Stimulated activated CD8-positive, alpha-beta memory T cell treated with anti-CD3 and anti-CD28 coated beads, Interleukin-12 subunit alpha, Interleukin-12 subunit beta, amount 100 ng/mL, for 1 hour (primary cell): ENCODE data around the gene EIF4ENIF1.
"Not testable (repeated sequence)": the region's sequence is repeated elsewhere in the genome, so short reads cannot be mapped to it uniquely, and the experiment has no call there.

Source experiments
- DNase-seq: peaks from one replicate; pipeline ENCODE4 v3.0.0-alpha.2; 2020; ENCODE audit warnings: low read depth

EIF4ENIF1 gene

DNA sequence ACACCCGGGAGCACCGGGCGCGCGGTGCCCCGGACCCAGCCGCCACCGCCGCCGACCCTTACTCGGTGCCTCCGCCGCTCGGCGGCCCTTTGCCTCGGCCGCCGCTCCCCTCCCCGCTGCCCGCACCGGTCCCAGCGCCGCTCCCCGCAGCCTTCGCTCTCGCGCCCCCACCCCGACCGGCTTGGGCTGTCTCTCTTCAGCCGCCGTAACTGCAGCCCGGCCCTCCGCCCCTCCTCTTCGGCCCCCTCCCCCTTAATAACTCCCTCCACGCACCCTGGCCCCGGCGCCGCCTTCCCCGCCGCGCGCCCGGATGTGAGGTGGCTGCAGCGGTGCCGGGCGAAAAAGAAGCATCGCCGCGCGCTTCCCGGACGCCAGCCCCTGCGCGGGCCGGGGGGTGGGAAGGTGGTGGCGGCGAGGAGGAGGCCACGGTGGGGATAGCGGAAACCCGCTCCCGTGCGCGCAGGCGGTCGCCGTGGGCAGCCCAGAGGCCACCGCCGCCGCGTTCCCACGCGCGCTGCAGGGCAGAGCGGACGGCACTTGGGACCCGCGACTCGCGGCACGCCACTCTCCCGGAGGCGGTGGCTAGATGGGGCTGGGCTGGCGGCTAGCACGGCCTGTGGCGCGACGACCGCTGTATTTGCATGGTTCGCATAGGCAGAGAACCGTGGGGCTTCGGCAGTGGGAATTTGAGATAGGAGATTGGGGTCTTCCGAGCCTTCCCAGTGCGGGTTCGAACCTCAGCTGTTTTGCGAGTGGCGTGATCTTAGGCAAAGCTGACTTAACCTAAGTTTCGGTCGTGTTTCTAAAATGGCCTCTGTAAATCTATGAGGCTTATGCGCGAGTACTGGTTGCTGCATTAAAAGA lies at the start of gene EIF4ENIF1:
EIF4ENIF1 (minus strand) TSS at position 211 of the 864 bp plus-strand sequence. CDS start 1,124 bp downstream, outside the sequence.
- peak; percentile 66 for DNase-seq

- no peak for DNase-seq
These were observed 49.2 kb upstream of the EIF4ENIF1 start for GRCh38 chr22:31538815-31539214.

GRCh38 chr22:31537019-31537535 lies 47.4 kb upstream of the EIF4ENIF1 start:
- DNase-seq: no peak

DNA sequence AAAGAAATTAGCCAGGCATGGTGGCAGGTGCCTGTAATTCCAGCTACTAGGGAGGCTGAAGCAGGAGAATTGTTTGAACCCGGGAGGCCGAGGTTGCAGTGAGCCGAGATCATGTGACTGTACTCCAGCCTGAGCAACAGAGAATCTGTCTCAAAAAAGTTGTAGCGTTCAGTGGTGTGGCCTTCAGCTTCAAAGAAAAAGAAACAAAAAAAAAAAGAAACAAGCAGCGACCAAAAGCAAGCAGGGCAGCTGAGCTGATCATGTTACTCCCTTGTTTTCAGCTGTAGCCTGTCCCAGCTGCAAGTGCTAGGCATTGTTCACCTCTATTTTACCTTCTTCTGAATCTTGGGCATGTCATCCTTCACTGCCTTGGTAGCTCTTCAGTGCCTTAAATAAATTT lies 43.7 kb upstream of the EIF4ENIF1 start:
- DNase-seq: no peak

DNA sequence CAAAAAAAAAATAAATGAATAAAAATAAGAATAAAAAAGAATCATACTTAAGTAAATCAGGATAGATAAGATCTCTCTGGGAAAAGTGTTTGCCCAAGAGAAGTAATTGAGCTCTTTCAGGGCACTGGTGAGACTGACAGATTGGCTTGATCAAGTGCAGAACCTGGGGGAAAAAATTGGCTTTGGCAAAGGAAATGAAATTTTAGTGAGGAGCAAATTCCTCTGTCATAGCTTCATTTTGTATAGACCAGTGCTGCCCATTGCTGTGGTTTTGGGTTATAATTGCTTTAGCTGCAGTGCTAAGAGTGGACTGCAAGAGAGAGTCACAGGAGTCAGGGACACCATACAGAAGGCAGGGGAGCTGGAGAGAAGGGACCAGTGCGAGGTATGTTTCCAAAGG lies 42.4 kb upstream of the EIF4ENIF1 start:
- no peak for DNase-seq

DNA sequence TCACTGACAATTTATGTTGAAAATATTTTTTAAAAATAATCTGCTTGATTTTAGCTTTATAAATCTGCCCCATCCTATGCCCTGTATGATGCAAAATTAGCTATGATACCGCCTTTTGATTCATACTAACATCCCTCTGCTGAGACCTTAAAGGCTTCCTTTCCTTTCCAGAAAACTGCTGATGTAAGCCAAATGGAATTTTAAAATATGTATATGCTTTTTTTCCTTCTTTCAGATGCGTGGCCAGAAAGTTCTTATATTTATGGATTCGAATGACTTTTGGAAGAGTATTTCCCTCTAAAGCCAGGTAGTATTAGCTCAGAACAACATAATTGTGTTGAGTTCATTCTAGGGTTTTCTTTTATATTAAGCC lies 41.2 kb upstream of the EIF4ENIF1 start:
- DNase-seq: no peak

- no peak for DNase-seq
These were observed 36.6 kb upstream of the EIF4ENIF1 start for GRCh38 chr22:31526270-31526669.

- not testable (repeated sequence) for DNase-seq
These were observed 34.5 kb upstream of the EIF4ENIF1 start for GRCh38 chr22:31524132-31524531.

DNA sequence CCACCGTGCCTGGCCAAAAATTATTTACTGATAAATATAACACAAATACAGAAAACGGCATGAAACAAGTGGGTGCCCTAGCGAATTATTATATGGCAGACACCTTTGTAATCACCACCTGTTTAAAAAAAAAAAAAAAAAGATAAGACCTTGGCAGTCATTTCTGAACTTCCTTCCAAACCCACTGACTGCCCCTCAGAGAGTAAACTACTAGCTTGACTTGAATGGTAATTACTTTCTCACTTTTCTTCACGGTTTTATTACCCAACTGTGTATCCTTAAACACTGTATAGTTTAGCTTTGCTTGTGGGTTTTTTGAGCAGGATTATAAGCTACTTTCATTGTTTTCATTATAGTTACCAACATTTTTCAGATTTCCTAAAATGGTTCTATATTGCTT lies 30.4 kb upstream of the EIF4ENIF1 start:
- no peak for DNase-seq

DNA sequence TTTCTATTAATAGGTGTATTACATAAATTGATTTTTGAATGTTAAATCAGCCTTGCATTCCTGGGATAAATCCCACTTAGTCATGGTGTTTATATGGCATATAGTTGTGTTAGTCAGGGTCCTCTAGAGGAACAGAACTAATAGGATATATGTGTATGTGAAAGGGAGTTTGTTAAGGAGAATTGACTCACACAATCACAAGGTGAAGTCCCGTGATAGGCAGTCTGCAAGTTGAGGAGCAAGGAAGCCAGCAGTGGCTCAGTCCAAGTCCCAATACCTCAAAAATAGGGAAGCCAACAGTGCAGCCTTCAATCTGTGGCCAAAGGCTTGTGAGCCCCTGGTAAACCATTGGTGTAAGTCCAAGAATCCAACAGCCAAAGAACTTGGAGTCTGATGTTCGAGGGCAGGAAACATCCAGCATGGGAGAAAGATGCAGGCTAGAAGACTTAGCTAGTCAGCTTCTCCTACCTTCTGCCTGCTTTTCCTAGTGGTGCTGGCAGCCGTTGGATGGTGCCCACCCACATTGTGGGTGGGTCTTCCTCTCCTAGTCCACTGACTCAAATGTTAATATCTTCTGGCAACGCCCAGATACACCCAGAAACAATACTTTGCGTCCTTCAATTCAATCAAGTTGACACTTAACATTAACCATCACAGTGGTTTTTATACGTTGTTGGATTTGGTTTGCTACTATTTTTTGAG lies 19.6 kb upstream of the EIF4ENIF1 start:
- DNase-seq: no peak

DNA sequence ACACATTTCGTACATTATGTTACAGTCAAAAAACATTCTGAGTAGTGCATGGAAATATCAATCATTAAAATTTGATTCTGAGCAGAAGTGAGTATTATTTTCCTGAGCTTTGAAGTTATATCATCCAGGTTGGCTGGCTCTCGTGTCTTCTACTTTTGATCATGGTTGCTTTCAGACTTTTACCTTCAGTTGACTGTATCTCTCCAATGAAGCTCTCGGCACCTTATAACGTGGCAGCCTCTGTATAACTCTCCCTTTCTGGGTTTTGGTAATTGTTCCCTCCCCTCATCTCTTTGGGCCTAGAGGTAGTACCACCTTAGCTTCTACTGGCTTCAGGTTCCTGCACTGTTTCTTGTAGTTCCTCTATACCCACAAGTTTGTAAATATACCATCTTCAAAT lies 18.9 kb upstream of the EIF4ENIF1 start:
- no peak for DNase-seq

DNA sequence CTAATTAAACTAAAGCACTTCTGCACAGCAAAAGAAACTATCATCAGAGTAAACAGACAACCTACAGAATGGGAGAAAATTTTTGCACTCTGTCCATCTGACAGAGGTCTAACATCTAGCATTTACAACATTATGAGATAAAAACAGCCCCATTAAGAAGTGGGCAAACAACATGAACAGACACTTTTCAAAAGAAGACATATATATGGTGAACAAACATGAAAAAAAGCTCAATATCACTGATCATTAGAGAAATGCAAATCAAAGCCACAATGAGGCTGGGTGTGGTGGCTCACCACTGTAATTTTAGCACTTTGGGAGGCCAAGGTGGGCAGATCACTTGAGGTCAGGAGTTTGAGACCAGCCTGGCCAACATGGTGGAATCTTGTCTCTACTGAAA lies 17.9 kb upstream of the EIF4ENIF1 start:
- DNase-seq: not testable (repeated sequence)

DNA sequence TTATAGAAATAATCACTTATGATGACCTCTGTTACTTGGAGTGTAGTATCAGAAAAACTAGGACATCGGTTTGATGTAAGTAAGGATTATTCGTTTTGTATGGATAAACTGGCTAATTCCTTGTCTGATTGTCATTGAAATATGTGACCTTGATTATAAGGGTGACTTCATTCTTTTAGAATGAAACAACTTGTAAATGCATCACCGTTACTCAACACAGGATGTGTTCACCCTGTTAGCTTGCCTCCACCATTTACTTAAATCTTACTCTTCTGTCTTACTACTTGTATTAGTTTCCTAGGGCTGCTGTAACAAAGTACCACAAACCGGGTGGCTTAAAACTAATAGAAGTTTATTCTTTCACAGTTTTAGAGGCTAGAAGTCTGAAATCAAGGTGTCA lies 14.6 kb upstream of the EIF4ENIF1 start:
- no peak for DNase-seq

DNA sequence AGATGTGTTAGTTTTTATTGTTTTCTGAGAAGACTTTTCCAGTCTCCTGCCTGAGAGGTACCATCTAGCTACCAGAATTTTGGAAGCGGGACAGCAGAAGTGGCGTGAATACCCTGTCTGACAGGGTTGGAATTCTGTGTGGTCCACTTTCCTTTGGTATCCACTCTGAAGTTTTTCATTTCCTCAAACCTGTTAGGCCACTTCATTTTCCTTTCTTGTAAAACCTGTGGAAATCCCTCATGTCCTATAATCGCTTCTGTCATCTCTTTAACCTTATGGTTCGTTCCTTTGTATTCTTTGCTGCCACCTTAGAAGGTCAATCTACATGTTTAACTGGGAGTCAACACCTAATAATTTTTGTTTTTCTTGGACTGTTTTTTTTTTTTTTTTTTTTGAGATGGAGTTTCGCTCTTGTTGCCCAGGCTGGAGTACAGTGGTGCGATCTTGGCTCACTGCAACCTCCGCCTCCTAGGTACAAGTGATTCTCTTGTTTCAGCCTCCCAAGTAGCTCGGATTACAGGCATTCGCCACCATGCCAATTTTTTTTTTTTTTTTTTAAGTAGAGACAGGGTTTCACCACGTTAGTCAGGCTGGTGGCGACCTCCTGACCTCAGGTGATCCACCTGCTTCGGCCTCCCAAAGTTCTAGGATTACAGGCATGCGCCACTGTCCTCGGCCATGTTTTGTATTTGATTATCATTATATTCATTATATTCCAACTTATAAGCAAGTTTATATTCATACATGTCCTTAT lies 13.7 kb upstream of the EIF4ENIF1 start:
- DNase-seq: no peak

DNA sequence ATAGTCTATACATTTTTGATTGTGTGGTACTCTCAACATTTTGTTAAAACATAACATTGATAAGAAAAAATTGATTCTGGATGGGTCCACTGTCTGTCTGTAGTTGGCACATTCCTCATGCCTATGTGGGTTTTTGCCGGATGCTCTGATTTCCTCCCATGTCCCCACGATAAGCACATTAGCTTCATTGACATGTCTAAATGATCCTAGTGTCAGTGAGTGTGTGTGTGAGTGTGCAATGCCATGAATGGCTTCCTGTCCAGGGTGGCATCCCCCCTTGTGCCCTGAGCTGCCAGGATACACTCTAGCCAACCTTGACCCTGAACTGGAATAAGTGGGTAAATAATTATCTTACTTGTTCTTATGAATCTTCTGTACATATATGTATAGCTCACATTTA lies 12.1 kb upstream of the EIF4ENIF1 start:
- DNase-seq: no peak

GRCh38 chr22:31497148-31497938 lies 7.7 kb upstream of the EIF4ENIF1 start:
- DNase-seq: no peak

GRCh38 chr22:31496735-31497146 lies 7.1 kb upstream of the EIF4ENIF1 start:
- peak; percentile 3 for DNase-seq

DNA sequence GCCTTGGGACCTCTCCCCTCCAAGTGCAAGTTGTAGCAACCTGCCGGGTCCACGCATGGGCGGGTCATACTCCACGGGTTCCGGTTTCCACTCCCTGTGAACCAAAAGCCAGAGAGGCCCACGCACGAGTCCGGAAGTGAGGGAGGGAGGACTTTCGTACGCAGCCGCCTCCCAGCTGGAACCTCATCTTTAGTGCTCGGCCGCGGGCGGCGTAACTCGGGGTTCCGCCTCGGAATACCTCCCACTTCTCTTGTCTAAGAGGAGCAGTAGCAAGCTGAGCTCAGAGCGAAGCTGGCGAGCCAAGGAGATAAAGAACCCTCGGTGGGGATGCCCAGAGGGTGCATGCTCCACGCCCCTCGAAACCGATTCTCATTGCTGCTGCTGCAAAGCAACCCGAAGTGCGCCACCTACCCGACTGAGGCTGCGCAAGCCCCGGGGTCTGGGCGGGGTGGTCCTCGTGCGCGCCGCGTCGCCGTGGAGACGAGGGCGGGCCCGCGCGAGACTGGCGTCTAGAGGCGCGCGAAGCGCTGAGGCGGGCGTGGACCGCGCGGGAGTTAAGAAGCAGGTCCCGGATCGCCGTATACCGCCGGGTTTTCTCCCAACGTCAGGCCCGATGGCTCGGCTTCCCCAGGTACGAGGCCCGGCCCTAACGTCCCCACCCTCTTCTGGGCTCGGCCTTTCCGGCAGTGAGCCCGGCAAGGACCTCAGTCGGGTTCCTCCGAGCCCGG lies 6.5 kb upstream of the EIF4ENIF1 start, which contains the start of gene SFI1:
SFI1 (plus strand) TSS at position 530 of the 728 bp plus-strand sequence. CDS start 11,749 bp downstream, outside the sequence.
- peak; percentile 94 for DNase-seq

DNA sequence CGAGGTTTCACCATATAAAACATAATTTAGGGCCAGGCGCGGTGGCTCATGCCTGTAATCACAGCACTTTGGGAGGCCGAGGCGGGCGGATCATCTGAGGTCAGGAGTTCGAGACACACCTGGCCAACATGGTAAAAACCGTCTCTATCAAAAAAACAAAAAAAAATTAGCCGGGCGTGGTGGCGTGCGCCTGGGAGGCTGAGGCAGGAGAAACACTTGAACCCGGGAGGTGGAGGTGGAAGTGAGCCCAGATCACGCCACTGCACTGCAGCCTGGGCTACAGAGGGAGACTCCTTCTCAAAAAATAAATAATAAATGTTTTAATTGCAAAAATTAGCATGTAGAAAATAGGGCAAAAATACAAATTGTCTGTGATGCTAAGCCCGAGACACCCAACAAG lies 5.7 kb upstream of the EIF4ENIF1 start:
- no peak for DNase-seq

- not testable (repeated sequence) for DNase-seq
These were observed 3.7 kb upstream of the EIF4ENIF1 start for GRCh38 chr22:31493355-31493754.

GRCh38 chr22:31492151-31492550 lies 2.5 kb upstream of the EIF4ENIF1 start:
- DNase-seq: no peak
